HG03135 (cell line): ENCODE measurements around the gene ADAT3.
"Not testable (repeated sequence)": the region's sequence is repeated elsewhere in the genome, so short reads cannot be mapped to it uniquely, and the experiment has no call there.

Source experiments
- ATAC-seq: cut with Tn5 transposase; IDR thresholded peaks from one replicate; pipeline ENCODE4 v1.9.1; 2021; ENCODE audit warnings: mild to moderate bottlenecking, moderate library complexity; ENCODE audit not compliant: unreplicated experiment

ADAT3 gene

DNA sequence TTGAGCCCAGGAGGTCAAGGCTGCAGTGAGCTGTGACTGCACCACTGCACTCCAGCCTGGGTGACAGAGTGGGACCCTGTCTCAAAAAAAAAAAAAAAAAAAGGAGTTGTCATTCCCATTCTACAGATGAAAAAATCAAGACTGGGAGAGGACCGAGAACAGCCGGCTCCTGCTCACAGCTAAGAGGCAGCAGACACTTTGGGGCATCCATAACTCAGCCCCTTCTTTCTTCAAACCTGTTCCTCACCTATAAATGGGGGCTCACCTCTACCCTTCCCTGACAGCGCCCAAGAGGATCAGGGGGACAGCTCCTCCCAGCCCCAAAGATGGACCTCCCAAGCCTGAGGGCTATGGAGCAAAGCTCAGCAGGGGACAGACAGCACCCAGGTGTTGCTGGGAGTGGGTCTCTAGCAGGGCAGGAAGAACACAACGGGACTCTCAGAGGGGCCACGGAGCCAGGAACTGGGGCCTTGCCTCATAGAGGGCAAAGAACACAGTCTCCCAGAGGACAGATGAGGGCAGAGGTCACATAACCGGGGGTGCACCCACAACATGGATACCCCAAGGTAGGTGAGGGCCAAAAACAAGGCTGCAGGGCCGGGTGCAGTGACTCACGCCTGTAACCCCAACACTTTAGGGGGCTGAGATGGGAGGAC lies 38.4 kb upstream of the ADAT3 start:
- no peak for ATAC-seq

GRCh38 chr19:1867349-1867724 lies 37.9 kb upstream of the ADAT3 start:
- no peak for ATAC-seq

- no peak for ATAC-seq
Measured at GRCh38 chr19:1868971-1869370, 36.2 kb upstream of the ADAT3 start.

DNA sequence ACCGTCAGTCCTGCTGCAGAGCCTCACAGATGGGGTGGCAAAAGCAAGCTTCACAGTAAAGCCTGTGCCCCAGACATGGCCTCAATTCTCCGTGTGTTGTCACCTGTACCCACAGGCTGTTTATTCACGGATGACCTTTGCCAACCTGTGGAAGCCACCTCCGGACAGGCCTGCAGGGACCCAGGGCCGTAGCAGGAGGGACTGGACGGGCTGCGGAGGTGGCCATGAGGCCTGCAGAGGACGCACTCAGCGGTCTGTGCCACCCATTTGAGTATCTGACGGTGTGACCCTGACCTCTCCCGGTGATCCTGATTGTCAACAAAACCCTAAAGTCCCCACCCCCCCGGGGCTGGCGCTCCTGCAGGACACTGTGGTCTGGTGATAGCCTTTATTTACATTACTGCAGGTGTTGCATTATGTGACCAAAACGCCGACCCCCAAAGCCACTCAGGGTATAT lies 34.0 kb upstream of the ADAT3 start:
- no peak for ATAC-seq

DNA sequence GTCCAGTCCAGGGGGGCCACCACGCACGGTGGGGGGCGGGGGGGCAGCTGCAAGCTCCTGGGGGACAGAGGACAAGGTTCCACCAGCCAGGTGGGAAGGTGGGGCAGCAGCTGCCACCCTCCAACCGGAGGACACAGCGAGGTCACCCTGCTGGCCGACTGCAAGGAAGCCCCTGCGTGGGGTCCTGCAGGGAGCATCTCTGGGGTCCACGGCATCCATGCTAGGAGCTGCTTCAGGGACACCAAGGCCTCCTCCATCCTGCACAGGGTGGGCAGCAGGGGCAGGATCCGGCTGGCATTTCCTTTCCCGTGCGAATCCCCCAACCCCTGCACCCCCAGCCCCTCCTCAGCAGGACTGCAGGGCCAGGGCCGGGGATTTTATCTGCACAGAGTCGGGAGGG lies 33.6 kb upstream of the ADAT3 start:
- ATAC-seq: no peak

DNA sequence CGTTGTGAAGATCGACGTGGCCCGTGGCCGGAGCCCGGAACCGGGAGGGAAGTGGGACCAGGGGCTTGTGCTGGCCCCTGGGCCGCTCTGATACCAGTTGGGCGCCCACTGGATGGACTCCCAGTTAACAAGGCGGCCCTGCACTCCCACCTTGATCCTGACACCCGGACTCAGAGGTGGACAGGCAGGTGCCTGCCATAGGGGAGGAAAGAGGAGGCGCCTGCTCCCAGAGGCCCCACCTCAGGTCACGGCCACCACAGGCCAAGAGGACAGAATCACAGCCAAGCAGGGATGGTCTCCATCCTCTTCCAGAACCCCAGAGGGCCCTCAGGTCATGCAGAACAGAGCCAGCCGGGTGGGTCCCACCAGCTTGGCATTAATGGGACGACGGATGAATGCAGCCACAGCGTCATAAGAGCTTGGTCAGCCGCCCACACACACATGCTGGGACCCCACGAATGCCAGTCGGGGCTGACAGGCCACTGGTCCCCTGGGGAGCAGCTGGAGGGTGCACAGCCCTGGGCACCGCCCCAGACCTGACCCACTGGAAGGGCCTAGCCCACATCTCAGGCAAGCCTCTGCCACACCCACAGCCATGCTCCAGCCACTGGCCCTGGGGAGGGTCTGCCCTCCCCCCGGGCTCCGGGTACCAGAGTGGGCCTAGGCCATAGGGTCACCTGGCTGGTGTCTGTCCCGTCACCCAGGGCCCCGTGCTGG lies 32.2 kb upstream of the ADAT3 start:
- no peak for ATAC-seq

GRCh38 chr19:1873524-1874473 lies 31.4 kb upstream of the ADAT3 start:
- no peak for ATAC-seq

DNA sequence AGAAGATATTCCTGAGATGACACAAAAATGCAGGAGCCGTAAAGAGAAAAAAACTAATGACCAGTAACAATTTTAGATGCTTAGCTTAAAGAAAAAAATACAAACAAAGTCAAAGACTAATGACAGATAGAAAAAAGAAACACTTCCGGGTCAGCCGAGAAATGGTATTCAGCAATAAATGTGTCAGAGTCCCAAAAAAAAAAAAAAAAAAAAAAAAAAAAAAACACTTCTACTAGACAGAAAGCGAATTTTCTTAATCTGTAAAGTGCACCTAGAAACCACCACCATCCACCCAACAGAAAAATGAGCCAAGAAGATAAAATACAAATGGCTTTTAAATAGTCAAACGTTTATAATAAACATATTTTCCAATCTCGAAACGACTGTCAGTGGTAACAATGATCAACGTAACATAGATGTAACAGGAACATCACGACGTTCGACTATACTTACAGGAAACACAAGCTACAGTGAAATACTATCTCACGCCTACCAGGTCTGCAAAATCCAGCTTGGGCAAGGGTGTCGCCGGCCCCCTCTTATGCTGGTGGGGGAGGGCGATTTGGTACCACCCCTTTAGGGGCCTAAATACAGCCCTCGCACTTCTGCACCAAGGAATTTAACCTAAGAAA lies 30.5 kb upstream of the ADAT3 start:
- ATAC-seq: no peak

DNA sequence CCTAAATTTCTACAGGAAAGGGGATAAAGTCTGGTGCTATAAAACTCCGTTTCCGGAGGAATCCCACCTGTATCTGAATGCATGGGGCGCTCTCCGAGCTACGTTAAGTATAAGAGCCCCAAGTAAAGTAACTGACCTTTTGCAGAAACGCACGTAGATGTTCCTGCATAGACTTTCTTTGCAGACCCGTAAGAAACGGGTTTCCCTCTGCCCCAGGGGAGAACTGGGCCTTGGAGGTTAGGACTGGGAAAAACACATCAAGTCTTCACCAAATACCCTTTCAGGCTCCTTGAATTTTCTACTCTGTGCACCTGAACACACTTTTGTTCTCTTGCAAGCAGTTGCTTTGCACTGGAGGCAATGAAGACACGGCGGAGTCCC lies 29.9 kb upstream of the ADAT3 start:
- not testable (repeated sequence) for ATAC-seq

DNA sequence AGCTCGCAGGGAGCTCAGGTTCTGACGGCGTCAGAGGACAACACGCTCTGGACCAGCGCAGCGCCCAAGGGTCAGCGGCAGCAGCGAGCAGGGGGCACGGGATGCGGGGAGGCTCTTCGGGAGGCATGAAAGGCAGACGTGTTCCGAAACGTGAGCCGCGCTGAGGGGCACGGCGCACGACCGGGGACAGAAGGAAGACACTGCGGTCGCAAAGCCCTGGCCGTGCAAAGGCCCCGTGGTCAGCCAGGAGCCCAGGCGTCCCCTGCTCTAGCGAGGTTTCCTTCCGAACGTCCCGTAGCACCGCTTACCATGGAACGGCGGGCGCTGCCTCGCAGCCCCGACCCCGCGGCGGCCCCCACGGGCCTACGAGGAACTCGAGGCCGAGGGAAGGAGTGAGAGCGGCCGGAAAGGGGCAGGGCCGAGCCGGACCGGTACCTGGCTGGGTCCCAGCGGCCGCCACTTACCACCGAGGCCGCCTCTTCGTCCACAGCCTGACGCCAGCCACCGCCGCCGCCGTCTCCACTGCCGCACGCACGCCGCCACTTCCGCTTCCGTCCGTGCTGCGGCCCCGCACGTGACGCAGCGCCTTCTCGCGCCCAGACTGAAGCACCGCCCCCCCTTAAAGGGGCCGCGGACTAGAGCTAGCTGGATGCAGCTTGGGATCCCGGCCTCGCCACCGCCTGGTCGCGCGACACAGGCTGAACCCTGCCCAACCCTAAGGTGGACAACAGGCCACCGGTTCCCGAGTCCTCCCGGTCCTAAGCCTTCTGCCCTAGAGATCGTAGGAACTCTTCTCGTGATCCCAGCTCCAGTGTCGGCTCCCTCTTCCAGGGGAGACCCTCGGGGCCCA lies 29.3 kb upstream of the ADAT3 start:
- peak; percentile 78 for ATAC-seq

GRCh38 chr19:1876496-1877279 lies 28.5 kb upstream of the ADAT3 start:
- ATAC-seq: not testable (repeated sequence)

GRCh38 chr19:1877280-1877660 lies 27.9 kb upstream of the ADAT3 start:
- not testable (repeated sequence) for ATAC-seq

DNA sequence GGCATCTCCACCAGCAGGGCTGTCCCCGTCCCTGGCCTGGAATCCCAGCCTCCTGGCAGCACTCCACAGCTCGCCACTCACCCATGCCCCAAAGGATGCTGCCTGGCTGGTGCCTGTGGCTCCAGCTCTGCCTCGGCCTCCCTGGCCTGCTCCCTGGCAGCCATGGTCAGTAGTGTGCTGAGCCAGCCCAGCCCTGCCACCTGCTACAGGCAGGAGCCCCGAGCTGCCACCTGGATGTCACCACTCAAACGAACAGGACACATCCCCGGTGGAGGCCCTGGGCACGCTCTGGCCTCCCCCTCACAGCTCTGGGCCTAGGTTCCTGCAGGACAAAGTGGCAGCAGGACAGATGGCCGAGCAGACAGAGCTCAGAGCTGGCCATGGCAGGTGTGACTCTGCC lies 26.6 kb upstream of the ADAT3 start:
- not testable (repeated sequence) for ATAC-seq

- not testable (repeated sequence) for ATAC-seq
Measured at GRCh38 chr19:1879982-1880381, 25.2 kb upstream of the ADAT3 start.

DNA sequence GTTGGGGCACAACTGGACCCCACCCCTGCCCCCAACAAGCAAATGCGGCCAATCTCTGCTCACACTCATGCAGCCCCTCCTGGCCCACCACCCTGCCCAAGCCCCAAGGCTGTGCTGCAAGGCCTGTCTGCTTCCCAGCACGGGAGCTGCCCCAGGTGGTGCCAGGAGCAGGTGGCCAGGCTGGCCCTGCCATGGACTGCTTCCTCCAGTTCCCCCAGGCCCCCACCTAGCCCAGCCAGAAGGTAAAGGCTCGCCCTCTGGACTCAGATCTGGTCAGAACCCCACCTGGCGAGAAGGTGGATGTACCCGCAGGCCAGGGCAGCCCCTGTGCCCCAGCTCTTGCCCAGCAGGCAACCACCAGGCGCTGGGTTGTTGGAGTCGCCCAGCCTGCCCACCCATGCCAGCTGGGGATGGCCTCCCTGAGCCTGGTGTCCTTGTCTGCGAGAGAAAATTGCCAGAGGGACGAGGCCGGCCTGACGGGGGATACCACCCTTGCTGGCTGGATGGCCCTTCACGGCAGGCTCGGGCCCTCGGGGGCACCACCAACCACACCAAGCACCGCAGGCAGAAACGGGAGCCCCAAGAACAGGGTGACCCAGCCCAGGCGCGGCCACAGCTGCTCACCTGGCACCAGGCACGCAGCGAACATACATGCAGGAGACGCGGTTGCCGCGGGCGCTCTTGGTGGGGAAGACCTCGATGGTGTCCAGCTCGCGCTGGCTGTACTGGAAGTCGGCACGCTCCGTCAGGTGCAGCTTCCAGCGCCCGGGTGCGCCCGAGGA lies 24.4 kb upstream of the ADAT3 start:
- no peak for ATAC-seq

GRCh38 chr19:1881393-1882088 lies 23.7 kb upstream of the ADAT3 start:
- not testable (repeated sequence) for ATAC-seq

- ATAC-seq: no peak
Measured at GRCh38 chr19:1882089-1882785, 23.0 kb upstream of the ADAT3 start.
